SK-N-SH treated with all-trans-retinoic acid at 6 μM for 48 hours (cell line): ENCODE data around the gene CD47.
A peak's percentile ranks its signal among the peaks of the same experiment; 100 is the strongest.

Source experiments
- ATAC-seq: fragments of 200-7000 bp; cut with Tn5 transposase; 3 replicates; pipeline ENCODE4 v1.9.1; 2020; ENCODE audit warnings: mild to moderate bottlenecking, moderate library complexity
- ARNTL ChIP-seq: fragments of 450-650 bp; formaldehyde crosslinking; IDR thresholded peaks from 2 replicates; pipeline ENCODE4 v1.5.0; 2020; ENCODE audit warnings: low read depth, mild to moderate bottlenecking, moderate library complexity, borderline replicate concordance
- BACH2 ChIP-seq: fragments of 250-450 bp; sonication (Bioruptor Pico); IDR thresholded peaks from 2 replicates; pipeline ENCODE4 v1.9.0; 2021; ENCODE audit warnings: mild to moderate bottlenecking, borderline replicate concordance
- CREB5 ChIP-seq: fragments of 250-450 bp; sonication (Bioruptor Pico); IDR thresholded peaks from 2 replicates; pipeline ENCODE4 v1.5.1; 2020; ENCODE audit warnings: low read depth, mild to moderate bottlenecking, moderate library complexity
- CSDC2 ChIP-seq: fragments of 250-450 bp; sonication (Bioruptor Pico); IDR thresholded peaks from 2 replicates; pipeline ENCODE4 v1.5.0; 2020; ENCODE audit warnings: mild to moderate bottlenecking, moderate library complexity
- CSRNP3 ChIP-seq: fragments of 250-450 bp; sonication (Bioruptor Pico); IDR thresholded peaks from 2 replicates; pipeline ENCODE4 v1.5.1; 2021; ENCODE audit warnings: mild to moderate bottlenecking, moderate library complexity
- GLIS3 ChIP-seq: fragments of 250-450 bp; sonication (Bioruptor Pico); IDR thresholded peaks from 2 replicates; pipeline ENCODE4 v1.5.0; 2020; ENCODE audit warnings: mild to moderate bottlenecking, moderate library complexity
- OSR1 ChIP-seq: fragments of 250-450 bp; sonication (Bioruptor Pico); IDR thresholded peaks from 2 replicates; pipeline ENCODE4 v1.8.0; 2022; ENCODE audit warnings: moderate library complexity, mild to moderate bottlenecking, inconsistent platforms
- PATZ1 ChIP-seq: fragments of 250-450 bp; sonication (Bioruptor Pico); IDR thresholded peaks from 2 replicates; pipeline ENCODE4 v1.8.0; 2020; ENCODE audit warnings: mild to moderate bottlenecking, moderate library complexity, borderline replicate concordance
- POU6F1 ChIP-seq: fragments of 250-450 bp; sonication (Bioruptor Pico); IDR thresholded peaks from 2 replicates; pipeline ENCODE4 v1.8.0; 2021; ENCODE audit warnings: low read depth, mild to moderate bottlenecking, moderate library complexity, borderline replicate concordance
- PPARA ChIP-seq: fragments of 250-450 bp; sonication (Bioruptor Pico); IDR thresholded peaks from 2 replicates; pipeline ENCODE4 v1.5.0; 2020; ENCODE audit warnings: mild to moderate bottlenecking, borderline replicate concordance
- RARB ChIP-seq: fragments of 250-450 bp; sonication (Bioruptor Pico); IDR thresholded peaks from 2 replicates; pipeline ENCODE4 v1.8.0; 2021; ENCODE audit warnings: mild to moderate bottlenecking, moderate library complexity
- SNAI2 ChIP-seq: fragments of 250-450 bp; sonication (Bioruptor Pico); IDR thresholded peaks from 2 replicates; pipeline ENCODE4 v1.5.0; 2020; ENCODE audit warnings: mild to moderate bottlenecking, moderate library complexity
- TCF4 ChIP-seq: fragments of 250-450 bp; sonication (Bioruptor Pico); IDR thresholded peaks from 2 replicates; pipeline ENCODE4 v1.8.0; 2021; ENCODE audit warnings: mild to moderate bottlenecking, moderate library complexity, borderline replicate concordance
- TOX ChIP-seq: fragments of 250-450 bp; sonication (Bioruptor Pico); IDR thresholded peaks from 2 replicates; pipeline ENCODE4 v1.8.0; 2021; ENCODE audit warnings: mild to moderate bottlenecking, moderate library complexity, borderline replicate concordance
- TSHZ2 ChIP-seq: fragments of 250-450 bp; sonication (Bioruptor Pico); IDR thresholded peaks from 2 replicates; pipeline ENCODE4 v1.5.0; 2020; ENCODE audit warnings: mild to moderate bottlenecking, moderate library complexity
- ZC3H10 ChIP-seq: fragments of 250-450 bp; sonication (Bioruptor Pico); IDR thresholded peaks from 2 replicates; pipeline ENCODE4 v1.5.1; 2021; ENCODE audit warnings: mild to moderate bottlenecking, moderate library complexity
- ZFP3 ChIP-seq: fragments of 250-450 bp; sonication (Bioruptor Pico); IDR thresholded peaks from 2 replicates; pipeline ENCODE4 v1.5.0; 2020; ENCODE audit warnings: mild to moderate bottlenecking, moderate library complexity
- ZFP30 ChIP-seq: fragments of 450-650 bp; formaldehyde crosslinking; IDR thresholded peaks from 2 replicates; pipeline ENCODE4 v1.5.0; 2022; ENCODE audit warnings: mild to moderate bottlenecking, moderate library complexity
- ZNF565 ChIP-seq: fragments of 450-650 bp; formaldehyde crosslinking; conservative IDR thresholded peaks from 2 replicates; pipeline ENCODE4 v1.5.0; 2020; ENCODE audit warnings: low read depth, mild to moderate bottlenecking, moderate library complexity
- ZNF70 ChIP-seq: fragments of 450-650 bp; formaldehyde crosslinking; IDR thresholded peaks from 2 replicates; pipeline ENCODE4 v1.5.0; 2020; ENCODE audit warnings: mild to moderate bottlenecking, moderate library complexity
- ZNF8 ChIP-seq: fragments of 450-650 bp; formaldehyde crosslinking; IDR thresholded peaks from 2 replicates; pipeline ENCODE4 v1.5.0; 2020; ENCODE audit warnings: mild to moderate bottlenecking, moderate library complexity

CD47 gene

GRCh38 chr3:108001457-108001856 lies 89.4 kb downstream of the CD47 start (continued):
- TF ChIP-seq ARNTL (CRISPR knock-in tag), result no peak
- no peak for TF ChIP-seq SNAI2
- no peak for TF ChIP-seq ZFP3 (CRISPR knock-in tag)
- no peak for TF ChIP-seq CSRNP3
- no peak for TF ChIP-seq BACH2 (CRISPR knock-in tag)
- no peak for TF ChIP-seq TOX (CRISPR knock-in tag)

- no peak for TF ChIP-seq TCF4 (CRISPR knock-in tag)
- no peak for TF ChIP-seq POU6F1 (CRISPR knock-in tag)
- no peak for TF ChIP-seq ZNF8 (CRISPR knock-in tag)
- no peak for TF ChIP-seq OSR1
- TF ChIP-seq ZFP30, result no peak
- no peak for TF ChIP-seq ZNF565
- TF ChIP-seq PATZ1, result no peak
- no peak for TF ChIP-seq TSHZ2
- TF ChIP-seq SNAI2, result no peak
- no peak for TF ChIP-seq BACH2 (CRISPR knock-in tag)
- no peak for TF ChIP-seq GLIS3 (CRISPR knock-in tag)
- no peak for TF ChIP-seq ZNF70 (CRISPR knock-in tag)
- no peak for TF ChIP-seq PPARA (CRISPR knock-in tag)
- TF ChIP-seq CSRNP3, result no peak
- TF ChIP-seq, all 23 proteins: peak for 0
- peak; percentile 71; the same call in 2 of the 3 replicates for ATAC-seq
Measured at GRCh38 chr3:107999215-107999775, 91.5 kb downstream of the CD47 start.

- no peak for ATAC-seq
- TF ChIP-seq CSDC2 (no peak), TOX (CRISPR knock-in tag) (no peak), ZFP30 (no peak), PPARA (CRISPR knock-in tag) (no peak), ZFP3 (CRISPR knock-in tag) (no peak), ZNF8 (CRISPR knock-in tag) (no peak), ZNF565 (no peak), OSR1 (no peak), ZC3H10 (CRISPR knock-in tag) (no peak), TCF4 (CRISPR knock-in tag) (no peak), RARB (CRISPR knock-in tag) (no peak), CSRNP3 (no peak), SNAI2 (no peak), ARNTL (CRISPR knock-in tag) (no peak), CREB5 (CRISPR knock-in tag) (no peak), GLIS3 (CRISPR knock-in tag) (no peak), PATZ1 (no peak), BACH2 (CRISPR knock-in tag) (no peak)
Measured at GRCh38 chr3:107997671-107998070, 93.2 kb downstream of the CD47 start.
